Esophagus squamous epithelium (tissue), 5 donors: ENCODE measurements around the gene UQCC2. TPM values are rescaled to one million over a fixed set of nuclear protein-coding genes. Genes with fewer than 3 reads are reported as not detected.

Source experiments
- DNase-seq: peaks from one replicate; lab custom pipeline; 2025; lab: John Stamatoyannopoulos, UW
- H3K27ac ChIP-seq, 4 donors: fragments of 200-600 bp; sonication (generic); one replicate each; pipeline ENCODE4 v1.5.1; 2016 to 2019; ENCODE audit warnings: mild to moderate bottlenecking in 1 of 4
- H3K27me3 ChIP-seq, 4 donors: fragments of 200-600 bp; sonication (generic); 1 replicate in 3 of 4; 2 replicates in 1 of 4; pipeline versions ENCODE4 v1.5.1 to v1.6.0; 2017 to 2021; ENCODE audit warnings: antibody characterized with exemption in 1 of 4
- H3K36me3 ChIP-seq, 3 donors: fragments of 200-600 bp; sonication (generic); one replicate each; pipeline ENCODE4 v1.5.1; 2016 to 2019
- H3K4me1 ChIP-seq, 3 donors: fragments of 200-600 bp; sonication (generic); one replicate each; pipeline ENCODE4 v1.5.1; 2017 to 2019
- H3K4me3 ChIP-seq, 4 donors: fragments of 200-600 bp; sonication (generic); 1 replicate in 3 of 4; 2 replicates in 1 of 4; pipeline ENCODE4 v1.5.1; 2016 to 2019; ENCODE audit warnings: mild to moderate bottlenecking in 2 of 4, moderate library complexity in 1 of 4
- H3K9me3 ChIP-seq, 3 donors: fragments of 200-600 bp; sonication (generic); one replicate each; pipeline ENCODE4 v1.5.1; 2016 to 2019
- POLR2A ChIP-seq, 4 donors: fragments of 450-650 bp; IDR thresholded peaks; one replicate each; pipeline ENCODE4 v1.6.1; 2017; ENCODE audit warnings: antibody characterized with exemption in 4 of 4, mild to moderate bottlenecking in 4 of 4, moderate library complexity in 3 of 4
- WGBS, 2 donors: methylation state at CpG; one replicate each; pipeline ENCODE4 v1.1.5; 2018; 5-methylcytosine and 5-hydroxymethylcytosine counted together
- intact Hi-C: fragments of 100-400 bp; cut with DNase I; formaldehyde crosslinking; loops from one replicate; pipeline ENCODE4 v1.15.0; 2022
- total RNA-seq, 4 donors: library from RNA; depleted of rRNA; stranded (reverse); fragments of >200 nt; gene quantifications; one replicate each; pipeline ENCODE4 v1.1.0, GENCODE V29; 2016
- TF ChIP-seq, protein P1 (sequence below), 6 experiments: fragments of 450-650 bp in 4 of 6; fragments of 200-600 bp in 2 of 6; sonication (generic) in 2 of 6; IDR thresholded peaks; one replicate each; pipeline ENCODE4 v1.5.1; 2016 to 2019; ENCODE audit warnings: antibody characterized with exemption in 6 of 6, mild to moderate bottlenecking in 4 of 6, moderate library complexity in 4 of 6
- donor health status: DM: yes; HTN: yes; CAD: no.

The UQCC2 gene
- 10 to 100 TPM in 3 of 4 donors, 1 to 10 TPM in 1; 7.8 to 36.8 (median 13.7) TPM for total RNA-seq

DNA sequence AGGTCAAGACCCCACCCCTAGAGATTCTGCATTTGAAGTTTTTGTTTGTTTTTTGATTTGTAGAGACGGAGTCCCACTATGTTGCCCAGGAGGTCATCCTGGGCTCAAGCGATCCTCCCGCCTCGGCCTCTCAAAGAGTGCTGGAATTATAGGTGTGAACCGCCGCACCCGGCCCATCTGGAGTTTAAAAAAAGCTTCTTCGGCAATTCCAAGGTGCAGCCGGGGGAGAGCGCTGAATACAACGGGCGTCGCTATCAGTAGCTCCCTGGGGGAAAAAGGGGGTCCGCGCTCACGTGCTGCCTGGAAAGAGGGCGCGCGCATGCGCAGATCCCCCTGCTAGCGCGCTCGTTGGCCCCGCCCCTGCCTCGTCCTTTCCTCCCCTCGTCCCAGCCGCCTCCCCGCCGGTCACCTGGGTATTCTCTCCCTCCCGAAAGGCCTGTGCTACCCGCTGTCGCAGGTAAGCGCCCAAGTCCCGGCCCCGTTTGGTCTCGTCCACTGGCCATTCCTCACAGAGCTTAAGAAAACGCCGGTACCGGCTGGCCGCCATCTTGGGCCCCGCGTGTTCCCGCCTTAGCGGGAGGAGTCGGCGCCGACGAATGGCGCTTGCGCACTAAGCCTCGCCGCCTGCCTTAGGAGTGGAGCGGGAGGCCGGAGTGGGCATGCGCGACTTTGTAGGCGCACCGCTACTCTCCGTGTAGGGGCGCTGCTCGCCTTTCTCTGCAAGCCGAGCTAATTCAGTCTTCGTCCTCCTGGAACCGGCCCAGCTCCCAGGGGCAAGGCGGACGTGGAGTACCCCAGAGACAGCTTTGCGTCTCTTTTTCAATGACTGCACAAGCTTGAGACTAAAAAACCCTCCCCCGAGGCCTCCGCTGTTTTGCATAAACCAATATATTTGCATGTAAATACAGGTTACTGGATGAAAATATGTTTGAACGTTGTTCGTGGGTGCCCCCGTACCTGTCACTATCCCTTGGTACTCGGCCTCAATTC, at the start of gene UQCC2:
TSS of gene UQCC2 (minus strand) at position 561 of the 990 bp plus-strand sequence. CDS start at position 547, 14 bp downstream.
- Histone ChIP-seq H3K4me1 (peaks cover 15 to 49% (median 17%) of the 10 kb centered on the region in 3 donors), H3K27ac (peak within 1 kb of the TSS; percentile 96 to 97 (median 97)), H3K27me3 (no peaks in the 10 kb centered on the region), H3K36me3 (peaks cover 0 to 22% (median 0%) of the 10 kb centered on the region in 3 donors), H3K4me3 (peak within 1 kb of the TSS; percentile 74 to 94 (median 78)), H3K9me3 (no peaks in the 10 kb centered on the region)
- TF ChIP-seq POLR2A (IDR thresholded peaks at IDR 0.05) = peak in 2 of 4 donors; percentile 64 to 76
- TF ChIP-seq, protein P1, sequence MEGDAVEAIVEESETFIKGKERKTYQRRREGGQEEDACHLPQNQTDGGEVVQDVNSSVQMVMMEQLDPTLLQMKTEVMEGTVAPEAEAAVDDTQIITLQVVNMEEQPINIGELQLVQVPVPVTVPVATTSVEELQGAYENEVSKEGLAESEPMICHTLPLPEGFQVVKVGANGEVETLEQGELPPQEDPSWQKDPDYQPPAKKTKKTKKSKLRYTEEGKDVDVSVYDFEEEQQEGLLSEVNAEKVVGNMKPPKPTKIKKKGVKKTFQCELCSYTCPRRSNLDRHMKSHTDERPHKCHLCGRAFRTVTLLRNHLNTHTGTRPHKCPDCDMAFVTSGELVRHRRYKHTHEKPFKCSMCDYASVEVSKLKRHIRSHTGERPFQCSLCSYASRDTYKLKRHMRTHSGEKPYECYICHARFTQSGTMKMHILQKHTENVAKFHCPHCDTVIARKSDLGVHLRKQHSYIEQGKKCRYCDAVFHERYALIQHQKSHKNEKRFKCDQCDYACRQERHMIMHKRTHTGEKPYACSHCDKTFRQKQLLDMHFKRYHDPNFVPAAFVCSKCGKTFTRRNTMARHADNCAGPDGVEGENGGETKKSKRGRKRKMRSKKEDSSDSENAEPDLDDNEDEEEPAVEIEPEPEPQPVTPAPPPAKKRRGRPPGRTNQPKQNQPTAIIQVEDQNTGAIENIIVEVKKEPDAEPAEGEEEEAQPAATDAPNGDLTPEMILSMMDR (IDR thresholded peaks at IDR 0.05) = peak; percentile 46 to 83 (median 58)
- DNase-seq = peak; percentile 72
- 1 to 5% methylated on average over 9 to 16 of the region's 73 CpGs for WGBS, 2 donors
- intact Hi-C loops = no loop called here

DNA sequence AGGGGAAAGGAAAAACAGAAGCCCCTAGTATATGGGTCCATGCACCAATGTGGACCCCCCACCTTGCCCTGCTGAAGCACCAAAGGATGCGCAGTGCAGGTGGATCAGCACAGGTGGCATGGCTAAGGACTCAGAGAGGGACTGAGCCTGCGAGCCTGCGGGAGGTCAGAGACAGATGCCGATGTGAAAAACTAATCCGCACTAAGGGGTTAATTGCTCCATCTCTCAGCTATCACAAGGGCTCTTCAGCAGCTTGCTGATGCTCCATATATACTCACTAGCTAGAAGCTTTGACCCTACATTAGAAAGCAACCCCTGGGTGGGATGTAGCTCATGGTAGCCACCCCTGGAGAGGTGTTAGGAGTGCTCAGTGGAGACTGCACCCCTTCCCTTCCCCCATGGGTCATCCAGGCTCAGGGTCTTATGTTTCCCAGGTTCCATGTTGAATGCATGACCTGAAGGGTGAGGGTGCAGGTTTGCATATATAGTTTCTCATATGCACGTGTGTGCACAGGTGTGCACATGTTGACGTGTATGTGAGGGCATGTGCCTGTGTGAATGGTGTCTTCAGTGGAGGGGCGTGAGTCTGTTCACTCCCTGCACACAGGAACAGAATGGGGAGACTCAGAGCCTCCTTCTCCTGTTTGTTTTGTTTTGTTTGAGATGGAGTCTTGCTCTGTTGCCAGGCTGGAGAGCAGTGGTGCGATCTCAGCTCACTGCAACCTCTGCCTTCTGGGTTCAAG, 48.6 kb upstream of the UQCC2 start:
- Histone ChIP-seq H3K9me3 (no peaks in the 10 kb centered on the region), H3K4me3 (no peak overlapping the region), H3K27ac (no peak overlapping the region), H3K27me3 (no peaks in the 10 kb centered on the region), H3K36me3 (no peaks in the 10 kb centered on the region), H3K4me1 (peaks cover 0 to 27% (median 0%) of the 10 kb centered on the region in 3 donors)
- TF ChIP-seq, protein P1 (IDR thresholded peaks at IDR 0.05) = no peak
- TF ChIP-seq POLR2A (IDR thresholded peaks at IDR 0.05) = no peak
- intact Hi-C loops = loop anchor here (10.0 kb wide), 1 partner anchor 395 kb away; no protein-coding TSS in a partner anchor
- no peak for DNase-seq
- 87 to 89% methylated on average over 4 to 8 of the region's 9 CpGs for WGBS, 2 donors

- 23 to 46% methylated on average over 7 of the region's 7 CpGs for WGBS, 2 donors
- Histone ChIP-seq H3K4me3 (no peak overlapping the region), H3K27ac (peak overlapping the region in 1 of 4 donors; percentile 11), H3K4me1 (peaks cover 0 to 27% (median 0%) of the 10 kb centered on the region in 3 donors), H3K27me3 (peaks cover 0 to 4% (median 0%) of the 10 kb centered on the region in 4 donors), H3K36me3 (no peaks in the 10 kb centered on the region), H3K9me3 (no peaks in the 10 kb centered on the region)
- TF ChIP-seq, protein P1 (IDR thresholded peaks at IDR 0.05) = no peak
- no peak for TF ChIP-seq POLR2A (IDR thresholded peaks at IDR 0.05)
- no peak for DNase-seq
- intact Hi-C loops = no loop called here
Measured at GRCh38 chr6:33758815-33759216, 47.3 kb upstream of the UQCC2 start.

DNA sequence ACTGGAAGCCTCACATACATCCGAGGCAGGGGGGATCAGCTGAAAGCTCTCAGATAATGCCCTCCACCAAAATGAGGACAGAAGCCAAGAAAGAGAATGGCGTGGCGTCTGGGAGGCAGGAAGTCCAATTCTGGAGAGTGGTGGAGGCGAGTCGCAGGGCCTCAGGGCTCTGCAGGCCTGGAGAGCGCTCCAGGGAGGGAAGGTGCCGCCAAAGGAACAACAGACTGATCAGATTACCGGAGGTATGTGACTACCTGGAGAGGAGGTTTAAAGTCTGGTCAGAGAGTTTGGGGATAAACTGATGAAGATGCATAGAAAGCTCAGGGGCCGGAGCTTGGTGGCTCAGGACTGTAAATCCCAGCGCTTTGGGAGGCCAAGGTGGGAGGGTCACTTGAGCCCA, 46.4 kb upstream of the UQCC2 start:
- no peak overlapping the region for H3K4me3 ChIP-seq
- H3K27me3 ChIP-seq = peaks cover 0 to 4% (median 0%) of the 10 kb centered on the region in 4 donors
- no peak for DNase-seq
- intact Hi-C loops = no loop called here
- WGBS, 2 donors = 74% methylated on average over 10 of the region's 10 CpGs
- no peaks in the 10 kb centered on the region for H3K9me3 ChIP-seq
- H3K4me1 ChIP-seq = peaks cover 0 to 27% (median 0%) of the 10 kb centered on the region in 3 donors
- no peak overlapping the region for H3K27ac ChIP-seq
- TF ChIP-seq, protein P1 (IDR thresholded peaks at IDR 0.05) = no peak
- no peak for TF ChIP-seq POLR2A (IDR thresholded peaks at IDR 0.05)
- no peaks in the 10 kb centered on the region for H3K36me3 ChIP-seq
